Measurements from ENCODE around the gene FRMD4A.

The FRMD4A gene

GRCh38 chr10:13993169-13993568 is 337.6 kb downstream of the FRMD4A start:
- no peak for DNase-seq (ENCODE audit: low read depth in 1 of 2, low spot score in 1 of 2)

- DNase-seq (ENCODE audit: low read depth in 1 of 2, low spot score in 1 of 2): no peak
Measured at GRCh38 chr10:13991353-13991752, 339.4 kb downstream of the FRMD4A start.

- no peak for DNase-seq (ENCODE audit: low read depth in 1 of 2, low spot score in 1 of 2)
Measured at GRCh38 chr10:13990946-13991345, 339.8 kb downstream of the FRMD4A start.

- no peak for DNase-seq (ENCODE audit: low read depth in 1 of 2, low spot score in 1 of 2)
Measured at GRCh38 chr10:13990392-13990805, 340.3 kb downstream of the FRMD4A start.

GRCh38 chr10:13989616-13990015 is 341.1 kb downstream of the FRMD4A start:
- DNase-seq (ENCODE audit: low read depth in 1 of 2, low spot score in 1 of 2): no peak

- no peak for DNase-seq (ENCODE audit: low read depth in 1 of 2, low spot score in 1 of 2)
Measured at GRCh38 chr10:13987446-13987845, 343.3 kb downstream of the FRMD4A start.

- no peak for DNase-seq (ENCODE audit: low read depth in 1 of 2, low spot score in 1 of 2)
Measured at GRCh38 chr10:13984647-13985155, 346.0 kb downstream of the FRMD4A start.

GRCh38 chr10:13983035-13983434 is 347.7 kb downstream of the FRMD4A start:
- DNase-seq (ENCODE audit: low read depth in 1 of 2, low spot score in 1 of 2): no peak

GRCh38 chr10:13978533-13979115 is 352.1 kb downstream of the FRMD4A start:
- DNase-seq (ENCODE audit: low read depth in 1 of 2, low spot score in 1 of 2): no peak

GRCh38 chr10:13977861-13978532 is 352.7 kb downstream of the FRMD4A start:
- no peak for DNase-seq (ENCODE audit: low read depth in 1 of 2, low spot score in 1 of 2)

- no peak for DNase-seq (ENCODE audit: low read depth in 1 of 2, low spot score in 1 of 2)
Measured at GRCh38 chr10:13973742-13974141, 357.0 kb downstream of the FRMD4A start.

- no peak for DNase-seq (ENCODE audit: low read depth in 1 of 2, low spot score in 1 of 2)
Measured at GRCh38 chr10:13972609-13973008, 358.1 kb downstream of the FRMD4A start.

GRCh38 chr10:13971601-13972475 is 358.9 kb downstream of the FRMD4A start:
- no peak for DNase-seq (ENCODE audit: low read depth in 1 of 2, low spot score in 1 of 2)

GRCh38 chr10:13970957-13971353 is 359.8 kb downstream of the FRMD4A start:
- no peak for DNase-seq (ENCODE audit: low read depth in 1 of 2, low spot score in 1 of 2)

- DNase-seq (ENCODE audit: low read depth in 1 of 2, low spot score in 1 of 2): no peak
Measured at GRCh38 chr10:13970236-13970956, 360.3 kb downstream of the FRMD4A start.

GRCh38 chr10:13969792-13970140 is 361.0 kb downstream of the FRMD4A start:
- DNase-seq (ENCODE audit: low read depth in 1 of 2, low spot score in 1 of 2): no peak

- no peak for DNase-seq (ENCODE audit: low read depth in 1 of 2, low spot score in 1 of 2)
Measured at GRCh38 chr10:13969118-13969791, 361.5 kb downstream of the FRMD4A start.

- no peak for DNase-seq (ENCODE audit: low read depth in 1 of 2, low spot score in 1 of 2)
Measured at GRCh38 chr10:13961853-13962252, 368.9 kb downstream of the FRMD4A start.

GRCh38 chr10:13961097-13961496 is 369.6 kb downstream of the FRMD4A start:
- no peak for DNase-seq (ENCODE audit: low read depth in 1 of 2, low spot score in 1 of 2)

- DNase-seq (ENCODE audit: low read depth in 1 of 2, low spot score in 1 of 2): no peak
Measured at GRCh38 chr10:13960603-13961002, 370.1 kb downstream of the FRMD4A start.

Data from activated T-helper 1 cell treated with anti-CD3 and anti-CD28 coated beads, Interleukin-2, amount 50 U/mL, for 16 hours (primary cell).